ENCODE measurements around the gene SNAPC4. TPM values are rescaled to one million over a fixed set of nuclear protein-coding genes. Genes with fewer than 3 reads are reported as not detected.

Gene SNAPC4
- total RNA-seq, 2 experiments from 2014 or later, result 12.4 to 17.0 TPM

DNA sequence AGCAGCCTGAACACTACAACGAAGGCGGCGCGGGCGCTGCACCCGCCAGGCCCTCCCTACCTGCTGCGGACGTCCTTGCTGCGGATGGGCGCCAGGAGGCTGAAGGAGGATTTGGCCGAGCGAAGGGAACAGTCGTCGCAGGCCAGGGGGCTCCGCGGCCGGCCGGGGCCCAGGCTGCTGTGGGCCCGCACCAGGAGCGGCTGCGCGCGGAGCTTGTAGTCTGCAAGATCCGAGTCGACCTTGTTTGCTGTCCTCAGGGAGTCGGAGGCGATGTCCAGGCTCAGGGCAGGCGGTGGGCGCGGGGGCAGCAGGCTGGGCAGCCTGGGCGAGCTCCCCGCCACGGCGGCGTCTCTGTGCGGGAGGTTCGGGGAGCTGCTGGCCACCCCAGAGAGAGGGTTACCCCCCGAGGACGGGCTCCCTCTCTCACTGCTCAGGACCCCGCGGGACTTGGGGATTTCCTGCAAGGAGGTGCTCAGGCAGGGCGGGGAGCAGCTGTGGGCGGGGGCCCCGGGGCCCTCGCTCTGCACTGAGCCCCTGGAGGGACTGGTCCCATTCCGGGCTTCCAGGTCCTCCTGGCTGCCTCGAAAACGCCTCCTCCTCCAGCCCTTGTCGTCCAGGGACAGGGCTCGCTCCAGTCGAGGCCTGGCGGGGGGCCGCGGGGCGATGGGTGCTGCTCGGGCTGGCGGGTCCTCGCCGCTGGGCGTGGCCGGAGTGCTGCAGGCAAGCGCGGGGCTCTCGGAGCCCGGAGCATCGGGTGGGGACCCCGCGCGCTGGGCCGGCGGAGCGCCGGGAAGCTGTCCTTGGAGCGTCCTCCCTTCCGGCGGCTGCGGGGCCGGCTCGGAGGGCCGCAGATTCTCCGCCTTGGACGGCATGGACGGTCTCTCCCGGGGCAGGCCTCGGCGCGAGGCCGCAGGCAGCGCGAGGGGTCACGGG lies 38.8 kb upstream of the SNAPC4 start:
- Mint-ChIP-seq H3K9me3 (ENCODE audit: low read depth) (no peaks in the 10 kb centered on the region), H3K4me1 (peaks cover 26% of the 10 kb centered on the region), H3K27me3 (no peaks in the 10 kb centered on the region), H3K4me3 (peak overlapping the region; percentile 83), H3K36me3 (peaks cover 9% of the 10 kb centered on the region), H3K27ac (peak overlapping the region; percentile 67)
- DNase-seq (peak; percentile 76), ATAC-seq (peak; percentile 73)
- CTCF ChIA-PET, result interaction anchor here (0.9 to 1.5 kb wide), 7 partner anchors 22 to 205 kb away, joined by 3 to 5 read pairs (median 3); no protein-coding TSS in a partner anchor

DNA sequence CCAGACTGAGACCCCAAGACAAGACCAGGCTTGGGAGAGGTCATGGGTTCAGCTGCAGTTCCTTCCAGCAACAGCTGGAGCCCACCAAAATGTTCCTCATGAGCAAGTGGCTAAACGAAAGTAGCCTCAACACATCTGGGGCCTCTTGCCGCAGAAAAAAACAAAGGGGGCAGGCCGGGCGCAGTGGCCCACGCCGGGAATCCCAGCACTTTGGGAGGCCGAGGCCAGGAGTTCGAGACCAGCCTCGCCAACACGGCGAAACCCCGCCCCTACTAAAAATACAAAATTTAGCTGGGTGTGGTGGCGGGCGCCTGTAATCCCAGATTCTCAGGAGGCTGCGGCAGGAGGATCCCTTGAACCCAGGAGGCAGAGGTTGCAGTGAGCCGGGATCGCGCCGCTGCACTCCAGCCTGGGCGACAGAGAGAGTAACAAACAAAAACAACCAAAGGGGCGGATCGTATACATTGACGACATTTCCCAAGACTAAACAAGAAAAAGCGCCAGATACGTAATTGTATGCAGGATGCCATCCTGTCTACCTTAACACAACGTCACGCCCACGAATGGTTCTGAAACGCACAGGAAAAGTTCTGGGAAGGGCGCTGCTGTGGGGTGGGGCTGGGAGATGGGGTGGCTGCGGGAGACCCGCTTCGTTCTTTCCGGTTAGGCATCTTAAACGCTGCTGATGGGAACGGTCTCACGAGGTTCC lies 38.0 kb upstream of the SNAPC4 start:
- H3K9me3 Mint-ChIP-seq (ENCODE audit: low read depth), result no peaks in the 10 kb centered on the region
- no peaks in the 10 kb centered on the region for H3K27me3 Mint-ChIP-seq
- peak overlapping the region; percentile 83 for H3K4me3 Mint-ChIP-seq
- no peak for ATAC-seq
- CTCF ChIA-PET, result interaction anchor here (0.9 to 1.5 kb wide), 6 partner anchors 22 to 206 kb away, joined by 3 to 5 read pairs (median 3); no protein-coding TSS in a partner anchor
- no peak for DNase-seq
- peak overlapping the region; percentile 67 for H3K27ac Mint-ChIP-seq
- peaks cover 6% of the 10 kb centered on the region for H3K36me3 Mint-ChIP-seq
- peaks cover 26% of the 10 kb centered on the region for H3K4me1 Mint-ChIP-seq

GRCh38 chr9:136437430-136437829 lies 37.5 kb upstream of the SNAPC4 start:
- peaks cover 6% of the 10 kb centered on the region for H3K36me3 Mint-ChIP-seq
- DNase-seq (no peak), ATAC-seq (no peak)
- H3K27ac Mint-ChIP-seq, result no peak overlapping the region
- no peaks in the 10 kb centered on the region for H3K27me3 Mint-ChIP-seq
- H3K4me1 Mint-ChIP-seq, result peaks cover 26% of the 10 kb centered on the region
- peak overlapping the region; percentile 83 for H3K4me3 Mint-ChIP-seq
- no peaks in the 10 kb centered on the region for H3K9me3 Mint-ChIP-seq (ENCODE audit: low read depth)
- CTCF ChIA-PET, result no interaction called here

- CTCF ChIA-PET, result no interaction called here
Measured at GRCh38 chr9:136436055-136436634, 36.2 kb upstream of the SNAPC4 start.

GRCh38 chr9:136434580-136435169 lies 34.7 kb upstream of the SNAPC4 start:
- no peaks in the 10 kb centered on the region for H3K36me3 Mint-ChIP-seq
- H3K27ac Mint-ChIP-seq, result no peak overlapping the region
- peaks cover 23% of the 10 kb centered on the region for H3K4me1 Mint-ChIP-seq
- CTCF ChIA-PET, result no interaction called here
- no peaks in the 10 kb centered on the region for H3K27me3 Mint-ChIP-seq
- no peaks in the 10 kb centered on the region for H3K9me3 Mint-ChIP-seq (ENCODE audit: low read depth)
- ATAC-seq (no peak), DNase-seq (no peak)
- no peak overlapping the region for H3K4me3 Mint-ChIP-seq

More at GRCh38 chr9:136436055-136436634, 36.2 kb upstream of the SNAPC4 start:
- Mint-ChIP-seq H3K9me3 (ENCODE audit: low read depth) (no peaks in the 10 kb centered on the region), H3K36me3 (peaks cover 1% of the 10 kb centered on the region), H3K27me3 (no peaks in the 10 kb centered on the region), H3K27ac (no peak overlapping the region), H3K4me3 (no peak overlapping the region), H3K4me1 (peaks cover 26% of the 10 kb centered on the region)
- no peak for DNase-seq
- ATAC-seq, result no peak

DNA sequence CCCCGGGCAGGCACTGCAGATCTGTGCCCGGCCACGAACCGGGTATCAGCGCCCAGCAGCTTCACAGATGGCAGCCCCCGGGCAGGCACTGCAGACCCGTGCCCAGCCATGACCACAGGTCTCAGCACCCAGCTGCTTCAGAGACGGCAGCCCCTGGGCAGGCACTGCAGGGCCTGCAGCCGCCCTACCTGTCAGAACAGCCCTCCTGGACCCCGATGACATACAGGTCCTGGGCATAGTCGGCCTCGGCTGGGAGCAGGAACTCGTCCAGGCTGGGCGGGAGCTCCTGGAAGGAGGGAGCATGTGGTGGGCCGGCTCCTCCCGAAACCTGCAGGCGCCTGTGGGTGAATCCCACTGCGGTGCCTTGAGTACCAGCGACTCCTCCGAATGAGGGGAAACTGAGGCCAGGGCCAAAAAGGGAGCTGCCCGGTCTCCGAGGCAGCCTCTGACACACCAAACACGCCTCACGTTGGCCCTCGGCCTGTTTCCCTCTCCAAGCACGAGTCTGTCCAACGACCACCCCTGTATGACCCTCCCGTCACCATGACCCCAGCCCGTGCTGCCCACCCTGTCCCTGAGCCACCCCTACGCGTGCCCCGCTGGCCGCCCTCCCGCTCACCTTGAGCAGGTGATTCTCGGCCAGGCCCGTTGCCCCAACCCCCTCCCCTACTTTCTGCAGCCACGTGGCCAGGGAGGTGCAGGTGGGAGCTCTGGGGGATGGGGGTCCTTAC lies 34.0 kb upstream of the SNAPC4 start:
- no peaks in the 10 kb centered on the region for H3K36me3 Mint-ChIP-seq
- no peaks in the 10 kb centered on the region for H3K27me3 Mint-ChIP-seq
- peaks cover 23% of the 10 kb centered on the region for H3K4me1 Mint-ChIP-seq
- ATAC-seq (no peak), DNase-seq (no peak)
- no peak overlapping the region for H3K4me3 Mint-ChIP-seq
- H3K27ac Mint-ChIP-seq, result no peak overlapping the region
- H3K9me3 Mint-ChIP-seq (ENCODE audit: low read depth), result no peaks in the 10 kb centered on the region
- CTCF ChIA-PET, result no interaction called here

GRCh38 chr9:136433043-136433715 lies 33.2 kb upstream of the SNAPC4 start:
- H3K27me3 Mint-ChIP-seq, result no peaks in the 10 kb centered on the region
- H3K9me3 Mint-ChIP-seq (ENCODE audit: low read depth), result no peaks in the 10 kb centered on the region
- H3K4me3 Mint-ChIP-seq, result no peak overlapping the region
- ATAC-seq, result no peak
- H3K4me1 Mint-ChIP-seq, result peaks cover 20% of the 10 kb centered on the region
- no peak for DNase-seq
- H3K27ac Mint-ChIP-seq, result no peak overlapping the region
- H3K36me3 Mint-ChIP-seq, result no peaks in the 10 kb centered on the region
- CTCF ChIA-PET, result no interaction called here

- no peaks in the 10 kb centered on the region for H3K27me3 Mint-ChIP-seq
- CTCF ChIA-PET, result no interaction called here
- H3K4me1 Mint-ChIP-seq, result peaks cover 14% of the 10 kb centered on the region
- no peak overlapping the region for H3K27ac Mint-ChIP-seq
- no peaks in the 10 kb centered on the region for H3K36me3 Mint-ChIP-seq
- no peak for ATAC-seq
- no peak for DNase-seq
- no peak overlapping the region for H3K4me3 Mint-ChIP-seq
- no peaks in the 10 kb centered on the region for H3K9me3 Mint-ChIP-seq (ENCODE audit: low read depth)
Measured at GRCh38 chr9:136432591-136432990, 32.6 kb upstream of the SNAPC4 start.

GRCh38 chr9:136431782-136432350 lies 31.9 kb upstream of the SNAPC4 start:
- no peak overlapping the region for H3K27ac Mint-ChIP-seq
- ATAC-seq, result no peak
- H3K9me3 Mint-ChIP-seq (ENCODE audit: low read depth), result no peaks in the 10 kb centered on the region
- H3K36me3 Mint-ChIP-seq, result no peaks in the 10 kb centered on the region
- CTCF ChIA-PET, result no interaction called here
- DNase-seq, result no peak
- H3K4me1 Mint-ChIP-seq, result peaks cover 7% of the 10 kb centered on the region
- H3K27me3 Mint-ChIP-seq, result no peaks in the 10 kb centered on the region
- H3K4me3 Mint-ChIP-seq, result no peak overlapping the region

DNA sequence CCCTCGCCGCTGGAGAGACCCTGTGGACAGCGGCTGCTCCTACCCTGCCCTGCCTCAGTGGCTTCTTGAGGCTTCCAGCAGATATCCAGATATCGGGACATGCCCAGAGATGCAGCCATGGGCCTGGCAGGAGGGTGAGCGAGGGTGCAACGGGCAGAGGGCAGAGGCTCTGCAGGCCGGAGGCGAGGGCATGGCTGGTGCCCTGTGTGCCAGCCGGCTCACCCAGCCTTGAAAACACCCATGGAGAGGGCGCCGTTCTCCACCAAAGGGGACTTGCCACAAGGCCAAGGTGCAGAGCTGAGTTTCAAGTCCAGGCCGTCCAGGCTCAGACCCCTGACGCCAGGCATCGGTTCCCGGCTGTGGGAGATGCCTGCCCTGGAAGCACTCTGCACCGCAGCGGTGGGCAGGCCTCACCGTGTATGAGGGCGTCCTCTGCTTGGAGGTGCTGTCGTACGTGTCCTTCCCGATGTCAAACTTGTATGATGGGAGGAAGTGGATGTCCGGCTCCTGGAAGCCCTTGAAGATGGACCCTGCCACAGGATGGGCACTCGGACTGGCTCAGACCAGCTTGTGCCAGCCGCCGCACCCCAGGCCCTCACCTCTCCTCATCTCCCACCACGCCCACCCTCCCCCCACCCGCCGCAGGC lies 30.7 kb upstream of the SNAPC4 start:
- CTCF ChIA-PET, result no interaction called here
- no peak overlapping the region for H3K4me3 Mint-ChIP-seq
- H3K27ac Mint-ChIP-seq, result no peak overlapping the region
- ATAC-seq (no peak), DNase-seq (no peak)
- no peaks in the 10 kb centered on the region for H3K9me3 Mint-ChIP-seq (ENCODE audit: low read depth)
- H3K4me1 Mint-ChIP-seq, result peaks cover 2% of the 10 kb centered on the region
- no peaks in the 10 kb centered on the region for H3K27me3 Mint-ChIP-seq
- H3K36me3 Mint-ChIP-seq, result no peaks in the 10 kb centered on the region

GRCh38 chr9:136429683-136430491 lies 29.9 kb upstream of the SNAPC4 start:
- Mint-ChIP-seq H3K27me3 (no peaks in the 10 kb centered on the region), H3K9me3 (ENCODE audit: low read depth) (no peaks in the 10 kb centered on the region), H3K27ac (no peak overlapping the region), H3K4me1 (no peaks in the 10 kb centered on the region), H3K4me3 (no peak overlapping the region), H3K36me3 (peaks cover 3% of the 10 kb centered on the region)
- ATAC-seq, result no peak
- CTCF ChIA-PET, result no interaction called here
- DNase-seq, result no peak

Measured in activated CD8-positive, alpha-beta memory T cell treated with anti-CD3 and anti-CD28 coated beads, Interleukin-2, amount 10 ng/mL, durations not matched to agents 7 days and 5 days (primary cell).